Ovary (tissue), 9 donors: Measurements from ENCODE around the gene PPIF. TPM values are rescaled to one million over a fixed set of nuclear protein-coding genes. Genes with fewer than 3 reads are reported as not detected.

Source experiments
- DNase-seq, 5 donors: peaks; one replicate each; pipeline ENCODE4 v3.0.0-alpha.2; 2019 to 2020
- H3K27ac ChIP-seq, 2 donors: fragments of 200-600 bp; one replicate each; pipeline versions ENCODE4 v1.5.1 to v1.8.0; 2019 to 2022
- H3K27me3 ChIP-seq: fragments of 200-600 bp; one replicate; pipeline ENCODE4 v1.8.0; 2022
- H3K36me3 ChIP-seq: fragments of 200-600 bp; sonication (generic); one replicate; pipeline ENCODE4 v1.5.1; 2019
- H3K4me1 ChIP-seq: one replicate; pipeline ENCODE4 v1.8.1; 2013; ENCODE audit warnings: mild to moderate bottlenecking, moderate library complexity; ENCODE audit not compliant: insufficient read depth
- H3K4me3 ChIP-seq: fragments of 200-600 bp; sonication (generic); one replicate; pipeline ENCODE4 v1.5.1; 2017
- H3K9me3 ChIP-seq, 2 donors: fragments of 200-600 bp in 1 of 2; sonication (generic) in 1 of 2; one replicate each; pipeline versions ENCODE4 v1.5.1 to v1.8.1; 2013 to 2019; ENCODE audit warnings: mild to moderate bottlenecking in 1 of 2, moderate library complexity in 1 of 2
- CTCF ChIP-seq, 3 donors: fragments of 450-650 bp in 2 of 3; fragments of 200-600 bp in 1 of 3; IDR thresholded peaks; one replicate each; pipeline versions ENCODE4 v1.5.1 to v1.8.0; 2016 to 2022; ENCODE audit warnings: antibody characterized with exemption in 3 of 3, mild to moderate bottlenecking in 1 of 3
- EP300 ChIP-seq: sonication (generic); formaldehyde crosslinking; IDR thresholded peaks from one replicate; pipeline ENCODE4 v1.6.1; 2017; ENCODE audit warnings: antibody characterized with exemption
- POLR2A ChIP-seq: fragments of 450-650 bp; IDR thresholded peaks from one replicate; pipeline ENCODE4 v1.6.1; 2017; ENCODE audit warnings: antibody characterized with exemption, mild to moderate bottlenecking, moderate library complexity
- WGBS, 3 donors: extraction: QIAGEN DNeasy Blood & Tissue Kit in 1 of 3; methylation state at CpG; one replicate each; pipeline versions ENCODE4 v1.1.5 to v1.1.7; 2013 to 2017; 5-methylcytosine and 5-hydroxymethylcytosine counted together
- intact Hi-C, 4 donors: fragments of 100-400 bp; cut with DNase I; formaldehyde crosslinking; loops; one replicate each; pipeline versions ENCODE4 v1.11.0 to v1.15.1; 2022 to 2023
- polyA plus RNA-seq, 2 donors: library from polyadenylated mRNA; stranded (reverse); fragments of 200-250 nt in 1 of 2; fragments of 350-450 nt in 1 of 2; fragmentation: Illumina TruSeq in 1 of 2; extraction: RNeasy Lipid Tissue Mini Kit (QIAGEN cat#74804) in 1 of 2; gene quantifications; one replicate each; pipeline ENCODE4 v1.2.3, GENCODE V29; 2013 to 2014
- total RNA-seq, 7 donors: library from RNA; depleted of rRNA in 2 of 7; stranded (reverse); fragments of >200 nt in 2 of 7; fragmentation: NEBNext Ultra II Directional in 3 of 7; extraction: Animal tissue kit (Norgen Biotek cat#: 25700) in 3 of 7; gene quantifications; one replicate each; pipeline versions ENCODE4 v1.1.0 to v1.2.4, GENCODE V29; 2016 to 2023
- donor health status: DM: no; HTN: no; CAD: no; lungs with moderate emphysema.
- donor health status: DM: no; HTN: no; CAD: no.
- donor health status: Bipolar disorder and iron deficiency.
- donor health status: DM: yes; HTN: yes; CAD: no.
- donor health status: DM: no; HTN: no; CAD: no.
- donor health status: DM: yes; HTN: yes; CAD: no.

The PPIF gene
- total and polyA plus RNA-seq, 9 donors = 15.5 to 64.3 (median 32.3) TPM

GRCh38 chr10:79354141-79354540 lies 6.9 kb downstream of the PPIF start:
- Histone ChIP-seq H3K27me3 (no peaks in the 10 kb centered on the region), H3K27ac (no peak overlapping the region), H3K4me3 (no peak overlapping the region), H3K9me3 (no peaks in the 10 kb centered on the region), H3K4me1 (peaks cover 3% of the 10 kb centered on the region), H3K36me3 (no peaks in the 10 kb centered on the region)
- DNase-seq = no peak
- 55 to 68% (median 67%) methylated on average over 3 of the region's 3 CpGs for WGBS, 3 donors
- TF ChIP-seq EP300 (no peak), CTCF (IDR thresholded peaks at IDR 0.05) (no peak), POLR2A (no peak)
- intact Hi-C loops = no loop called here

DNA sequence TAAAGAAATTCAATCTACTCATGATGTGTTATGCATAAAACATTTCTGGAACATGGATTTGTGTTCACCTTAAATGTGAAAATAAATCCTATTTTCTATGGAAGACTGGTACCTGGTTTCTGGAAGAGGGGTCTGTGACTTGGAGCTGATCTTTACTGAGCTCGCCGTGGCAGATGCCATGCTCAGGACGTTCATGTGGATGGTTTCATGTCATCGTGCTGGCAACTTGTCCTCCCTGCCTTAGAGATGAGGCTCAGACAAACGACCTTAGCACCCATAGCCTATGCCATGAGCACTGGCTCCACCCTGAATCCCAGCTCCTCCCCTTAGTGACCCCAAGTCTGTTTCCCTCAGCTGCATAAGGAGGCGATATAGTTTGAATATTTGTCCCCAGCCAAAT lies 7.3 kb downstream of the PPIF start:
- Histone ChIP-seq H3K4me3 (no peak overlapping the region), H3K27me3 (no peaks in the 10 kb centered on the region), H3K9me3 (no peaks in the 10 kb centered on the region), H3K27ac (no peak overlapping the region), H3K36me3 (no peaks in the 10 kb centered on the region), H3K4me1 (no peaks in the 10 kb centered on the region)
- DNase-seq = no peak
- intact Hi-C loops = no loop called here
- no peak for TF ChIP-seq EP300
- no peak for TF ChIP-seq CTCF (IDR thresholded peaks at IDR 0.05)
- TF ChIP-seq POLR2A = no peak
- 91 to 93% (median 92%) methylated on average over 6 of the region's 6 CpGs for whole genome bisulfite sequencing, 3 donors

GRCh38 chr10:79355420-79356017 lies 8.2 kb downstream of the PPIF start:
- no peaks in the 10 kb centered on the region for H3K36me3 ChIP-seq

GRCh38 chr10:79356104-79356503 lies 8.8 kb downstream of the PPIF start:
- Histone ChIP-seq H3K4me3 (no peak overlapping the region), H3K9me3 (no peaks in the 10 kb centered on the region), H3K36me3 (no peaks in the 10 kb centered on the region), H3K27ac (no peak overlapping the region), H3K4me1 (no peaks in the 10 kb centered on the region), H3K27me3 (no peaks in the 10 kb centered on the region)
- WGBS, 3 donors = 87 to 94% (median 87%) methylated on average over 5 of the region's 5 CpGs
- no peak for TF ChIP-seq CTCF (IDR thresholded peaks at IDR 0.05)
- TF ChIP-seq EP300 = no peak
- no peak for DNase-seq
- intact Hi-C loops = no loop called here

More at GRCh38 chr10:79355420-79356017, 8.2 kb downstream of the PPIF start:
- no peak overlapping the region for H3K27ac ChIP-seq
- intact Hi-C loops = no loop called here
- no peaks in the 10 kb centered on the region for H3K9me3 ChIP-seq
- TF ChIP-seq POLR2A (no peak), EP300 (no peak), CTCF (IDR thresholded peaks at IDR 0.05) (no peak)
- H3K4me3 ChIP-seq = no peak overlapping the region
- no peaks in the 10 kb centered on the region for H3K4me1 ChIP-seq
- no peaks in the 10 kb centered on the region for H3K27me3 ChIP-seq
- 80 to 90% (median 89%) methylated on average over 6 of the region's 6 CpGs for WGBS, 3 donors
- no peak for DNase-seq
